Measurements from ENCODE around the gene ZNF280B.

DNA sequence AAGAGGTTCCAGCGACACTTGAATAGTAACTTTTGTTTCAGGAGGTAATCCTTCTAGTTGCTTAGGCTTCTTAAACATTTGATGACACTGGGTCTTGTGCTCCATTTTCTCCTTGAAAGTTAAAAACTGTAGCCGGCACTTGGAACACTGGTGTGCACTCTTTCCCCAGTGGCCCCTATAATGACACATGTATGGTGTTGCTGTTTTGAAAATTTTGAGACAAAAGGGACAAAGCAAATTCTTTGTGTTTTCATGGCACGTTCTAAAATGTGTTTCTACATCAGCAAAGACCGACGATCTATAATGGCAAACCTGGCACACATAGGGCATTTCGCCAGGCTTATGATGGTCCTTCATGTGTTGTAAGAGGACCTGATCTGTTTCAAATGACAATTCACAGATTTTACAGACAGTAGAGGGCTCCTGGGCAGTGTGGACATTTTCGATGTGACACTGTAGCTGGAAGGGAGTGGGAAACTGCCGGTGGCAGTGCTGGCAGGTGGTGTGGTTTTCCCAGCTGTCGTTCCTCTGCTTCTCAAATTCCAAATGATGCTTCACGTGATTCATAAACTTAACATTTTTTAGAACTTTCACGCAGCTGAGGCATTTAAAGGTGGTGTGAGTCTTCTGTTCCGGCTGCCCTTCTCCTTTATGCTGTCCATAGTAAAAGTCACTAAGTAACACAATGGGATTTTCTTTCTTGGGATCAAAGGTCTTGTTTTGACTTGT is 20.5 kb downstream of the ZNF280B start:
- TF ChIP-seq, protein P1, sequence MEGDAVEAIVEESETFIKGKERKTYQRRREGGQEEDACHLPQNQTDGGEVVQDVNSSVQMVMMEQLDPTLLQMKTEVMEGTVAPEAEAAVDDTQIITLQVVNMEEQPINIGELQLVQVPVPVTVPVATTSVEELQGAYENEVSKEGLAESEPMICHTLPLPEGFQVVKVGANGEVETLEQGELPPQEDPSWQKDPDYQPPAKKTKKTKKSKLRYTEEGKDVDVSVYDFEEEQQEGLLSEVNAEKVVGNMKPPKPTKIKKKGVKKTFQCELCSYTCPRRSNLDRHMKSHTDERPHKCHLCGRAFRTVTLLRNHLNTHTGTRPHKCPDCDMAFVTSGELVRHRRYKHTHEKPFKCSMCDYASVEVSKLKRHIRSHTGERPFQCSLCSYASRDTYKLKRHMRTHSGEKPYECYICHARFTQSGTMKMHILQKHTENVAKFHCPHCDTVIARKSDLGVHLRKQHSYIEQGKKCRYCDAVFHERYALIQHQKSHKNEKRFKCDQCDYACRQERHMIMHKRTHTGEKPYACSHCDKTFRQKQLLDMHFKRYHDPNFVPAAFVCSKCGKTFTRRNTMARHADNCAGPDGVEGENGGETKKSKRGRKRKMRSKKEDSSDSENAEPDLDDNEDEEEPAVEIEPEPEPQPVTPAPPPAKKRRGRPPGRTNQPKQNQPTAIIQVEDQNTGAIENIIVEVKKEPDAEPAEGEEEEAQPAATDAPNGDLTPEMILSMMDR (IDR thresholded peaks at IDR 0.05), result no peak
- no peak for TF ChIP-seq POLR2A (IDR thresholded peaks at IDR 0.05)
